PC-3 (cell line): ENCODE results near the gene D2HGDH. TPM values are rescaled to one million over a fixed set of nuclear protein-coding genes. Genes with fewer than 3 reads are reported as not detected.

ENCODE experiments used
- ATAC-seq: fragments of 200-7000 bp; cut with Tn5 transposase; 2 replicates; pipeline ENCODE4 v1.9.1; 2020; ENCODE audit warnings: mild to moderate bottlenecking, moderate library complexity
- BruUV-seq: library from RNA; stranded (reverse); fragments of 400-500 nt; replicated peaks from 2 replicates; lab custom pipeline; 2021; lab: Mats Ljungman, UMichigan
- CTCF ChIA-PET: fragments of 300-600 bp; sonication (Branson Sonifier 250); formaldehyde crosslinking; loops from one replicate; lab custom pipeline; 2022; ENCODE audit warnings: antibody characterized with exemption; lab: Charles Lee
- POLR2A ChIA-PET: fragments of 300-600 bp; sonication (Branson Sonifier 250); formaldehyde crosslinking; loops from one replicate; lab custom pipeline; 2022; ENCODE audit warnings: antibody characterized with exemption; ENCODE audit not compliant: unreplicated experiment; lab: Charles Lee
- DNase-seq: peaks from one replicate; pipeline ENCODE4 v3.0.0-alpha.2; 2015
- H2AFZ ChIP-seq: fragments of 300-600 bp; sonication (generic); 2 replicates; pipeline ENCODE4 v1.6.0; 2016; ENCODE audit warnings: antibody characterized with exemption, low read length
- H3F3A ChIP-seq: fragments of 300-600 bp; sonication (generic); one replicate; pipeline ENCODE4 v1.6.0; 2017; ENCODE audit warnings: antibody characterized with exemption, low read length, control low read depth, mild to moderate bottlenecking; ENCODE audit not compliant: unreplicated experiment
- H3K27ac ChIP-seq: fragments of 300-600 bp; sonication (generic); 2 replicates; pipeline ENCODE4 v1.5.1; 2016; ENCODE audit warnings: mild to moderate bottlenecking, low read length
- H3K27me3 ChIP-seq: fragments of 300-600 bp; sonication (generic); 2 replicates; pipeline ENCODE4 v1.6.1; 2016; ENCODE audit warnings: low read length, mixed read lengths
- H3K36me3 ChIP-seq: fragments of 300-600 bp; sonication (generic); 2 replicates; pipeline ENCODE4 v1.6.1; 2016; ENCODE audit warnings: low read depth, mixed run types, low read length, mixed read lengths
- H3K4me1 ChIP-seq: fragments of 300-600 bp; sonication (generic); 2 replicates; pipeline ENCODE4 v1.5.1; 2016; ENCODE audit warnings: low read length; ENCODE audit not compliant: insufficient read depth
- H3K4me2 ChIP-seq: fragments of 300-600 bp; sonication (generic); 2 replicates; pipeline ENCODE4 v1.6.0; 2016; ENCODE audit warnings: low read length
- H3K4me3 ChIP-seq: fragments of 300-600 bp; sonication (generic); 2 replicates; pipeline ENCODE4 v1.5.1; 2016; ENCODE audit warnings: mild to moderate bottlenecking, low read length, mixed read lengths
- H3K79me2 ChIP-seq: fragments of 300-600 bp; sonication (generic); 2 replicates; pipeline ENCODE4 v1.6.1; 2017; ENCODE audit warnings: low read length, mixed read lengths
- H3K9ac ChIP-seq: fragments of 300-600 bp; sonication (generic); 2 replicates; pipeline ENCODE4 v1.6.0; 2016; ENCODE audit warnings: mild to moderate bottlenecking, low read length
- H3K9me2 ChIP-seq: fragments of 300-600 bp; sonication (generic); replicated peaks from 2 replicates; pipeline ENCODE4 v1.6.1; 2016; ENCODE audit warnings: mixed run types, low read length, mixed read lengths
- H3K9me3 ChIP-seq: fragments of 300-600 bp; sonication (generic); 2 replicates; pipeline ENCODE4 v1.6.1; 2016; ENCODE audit warnings: low read length, mixed read lengths
- H4K20me1 ChIP-seq: fragments of 300-600 bp; sonication (generic); 2 replicates; pipeline ENCODE4 v1.6.1; 2016; ENCODE audit warnings: low read length, mixed read lengths
- CTCF ChIP-seq: fragments of 300-600 bp; sonication (generic); conservative IDR thresholded peaks from 2 replicates; pipeline ENCODE4 v1.5.1; 2017; ENCODE audit warnings: antibody characterized with exemption, low read depth, mild to moderate bottlenecking, low read length
- EZH2 ChIP-seq: fragments of 300-600 bp; sonication (generic); IDR thresholded peaks from one replicate; pipeline ENCODE4 v1.6.1; 2017; ENCODE audit warnings: antibody characterized with exemption, mild to moderate bottlenecking, low read length; ENCODE audit not compliant: unreplicated experiment
- EZH2phosphoT487 ChIP-seq: fragments of 300-600 bp; sonication (generic); IDR thresholded peaks from 2 replicates; pipeline ENCODE4 v1.6.1; 2018; ENCODE audit warnings: mild to moderate bottlenecking, antibody characterized with exemption, low read length, borderline replicate concordance
- intact Hi-C: fragments of 100-400 bp; cut with micrococcal nuclease; formaldehyde crosslinking; loops from 2 replicates; pipeline ENCODE4 v1.9.0; 2023
- total RNA-seq: library from RNA; depleted of rRNA; stranded (reverse); fragments of >200 nt; gene quantifications from 2 replicates; pipeline ENCODE4 v1.2.3, GENCODE V29; 2014

The D2HGDH gene
- total RNA-seq, 1 experiment from 2014 or later, result 28.5 TPM

GRCh38 chr2:241793385-241793784, 59.0 kb downstream of the D2HGDH start:
- Histone ChIP-seq H3K36me3 (no peaks in the 10 kb centered on the region), H3K4me3 (no peak overlapping the region), H3K79me2 (no peaks in the 10 kb centered on the region), H3K9me3 (no peaks in the 10 kb centered on the region), H3K27ac (no peak overlapping the region), H4K20me1 (no peaks in the 10 kb centered on the region), H2AFZ (no peak overlapping the region), H3F3A (no peaks in the 10 kb centered on the region), H3K27me3 (no peaks in the 10 kb centered on the region), H3K4me1 (no peaks in the 10 kb centered on the region), H3K9ac (no peak overlapping the region), H3K4me2 (no peak overlapping the region), H3K9me2 (no peaks in the 10 kb centered on the region)
- no peak for TF ChIP-seq EZH2
- TF ChIP-seq EZH2phosphoT487, result no peak
- no peak for TF ChIP-seq CTCF
- BruUV-seq, result no TSS peak
- no peak for ATAC-seq
- POLR2A ChIA-PET, result no interaction called here
- no peak for DNase-seq
- CTCF ChIA-PET, result no interaction called here
- intact Hi-C loops, result no loop called here

- no TSS peak for BruUV-seq
- Histone ChIP-seq H3K4me1 (no peaks in the 10 kb centered on the region), H3K4me2 (no peak overlapping the region), H4K20me1 (no peaks in the 10 kb centered on the region), H3F3A (no peaks in the 10 kb centered on the region), H3K79me2 (no peaks in the 10 kb centered on the region), H3K9me2 (no peaks in the 10 kb centered on the region), H2AFZ (no peak overlapping the region), H3K9ac (no peak overlapping the region), H3K9me3 (no peaks in the 10 kb centered on the region), H3K4me3 (no peak overlapping the region), H3K27ac (no peak overlapping the region), H3K27me3 (no peaks in the 10 kb centered on the region), H3K36me3 (no peaks in the 10 kb centered on the region)
- ChIA-PET CTCF (no interaction called here), POLR2A (interaction anchor here (0.6 kb wide), 1 partner anchor 52 kb away, joined by 3 read pairs; no protein-coding TSS in a partner anchor)
- ATAC-seq (no peak), DNase-seq (no peak)
- intact Hi-C loops, result no loop called here
- no peak for TF ChIP-seq CTCF
- TF ChIP-seq EZH2, result no peak
- no peak for TF ChIP-seq EZH2phosphoT487
Measured at GRCh38 chr2:241794250-241794823, 59.9 kb downstream of the D2HGDH start.
